Measurements from ENCODE around the gene FAT1. TPM values are rescaled to one million over a fixed set of nuclear protein-coding genes. Genes with fewer than 3 reads are reported as not detected.
"Not testable (repeated sequence)": the region's sequence is repeated elsewhere in the genome, so short reads cannot be mapped to it uniquely, and the experiment has no call there.

The FAT1 gene
- total and polyA plus RNA-seq, 5 donors from 2014 or later = 0.10 TPM; not detected in 4

DNA sequence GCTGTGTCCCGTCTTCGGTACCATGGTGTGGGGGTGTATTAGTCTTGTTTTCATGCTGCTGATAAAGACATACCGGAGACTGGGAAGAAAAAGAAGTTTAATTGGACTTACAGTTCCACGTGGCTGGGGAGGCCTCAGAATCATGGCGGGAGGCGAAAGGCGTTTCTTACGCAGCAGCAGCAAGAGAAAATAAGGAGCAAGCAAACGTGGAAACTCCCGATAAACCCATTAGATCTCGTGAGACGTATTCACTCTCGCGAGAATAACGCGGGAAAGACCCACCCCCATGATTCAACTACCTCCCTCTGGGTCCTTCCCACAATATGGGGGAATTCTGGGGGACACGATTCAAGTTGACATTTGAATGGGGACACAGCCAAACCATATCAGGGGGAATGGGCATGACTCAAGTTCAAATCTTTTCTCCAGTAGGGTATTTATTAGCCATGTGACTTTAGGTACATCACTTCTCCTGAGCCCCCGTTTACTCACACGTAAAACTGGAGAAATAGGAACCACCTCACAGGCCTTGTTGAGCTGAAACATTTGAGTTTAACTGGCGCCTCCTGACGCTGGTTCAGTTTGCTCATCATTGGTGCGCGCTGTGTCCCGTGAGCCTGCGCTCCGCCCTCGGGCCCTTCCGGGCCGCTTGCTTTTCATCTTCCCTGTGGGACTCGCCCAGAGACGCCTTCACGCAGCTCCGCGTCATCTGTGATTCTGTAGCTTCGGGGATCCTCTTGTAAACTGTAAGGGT is 35.5 kb upstream of the FAT1 start:
- no peak overlapping the region for H3K27ac ChIP-seq (ENCODE audit: insufficient read depth, low read length, poor library complexity, severe bottlenecking)
- no peaks in the 10 kb centered on the region for H3K9me3 ChIP-seq (ENCODE audit: control insufficient read depth in 2 of 2, low read length in 2 of 2)
- Mint-ChIP-seq H3K4me3 (no peak overlapping the region), H3K9me3 (peaks cover under 1 to 20% (median 11%) of the 10 kb centered on the region in 7 donors), H3K27me3 (no peaks in the 10 kb centered on the region), H3K4me1 (no peaks in the 10 kb centered on the region), H3K36me3 (no peaks in the 10 kb centered on the region), H3K27ac (no peak overlapping the region)
- no peak overlapping the region for H3K4me3 ChIP-seq (ENCODE audit: low read depth, low read length)
- DNase-seq (no peak), ATAC-seq (ENCODE audit: low read depth in 2 of 2) (no peak)
- no peaks in the 10 kb centered on the region for H3K36me3 ChIP-seq (ENCODE audit: control insufficient read depth, insufficient read depth, low read length)
- H3K4me1 ChIP-seq (ENCODE audit: control insufficient read depth, insufficient read depth, low read length, poor library complexity, severe bottlenecking) = no peaks in the 10 kb centered on the region
- H3K27me3 ChIP-seq (ENCODE audit: control insufficient read depth, insufficient read depth, low read length) = no peaks in the 10 kb centered on the region

DNA sequence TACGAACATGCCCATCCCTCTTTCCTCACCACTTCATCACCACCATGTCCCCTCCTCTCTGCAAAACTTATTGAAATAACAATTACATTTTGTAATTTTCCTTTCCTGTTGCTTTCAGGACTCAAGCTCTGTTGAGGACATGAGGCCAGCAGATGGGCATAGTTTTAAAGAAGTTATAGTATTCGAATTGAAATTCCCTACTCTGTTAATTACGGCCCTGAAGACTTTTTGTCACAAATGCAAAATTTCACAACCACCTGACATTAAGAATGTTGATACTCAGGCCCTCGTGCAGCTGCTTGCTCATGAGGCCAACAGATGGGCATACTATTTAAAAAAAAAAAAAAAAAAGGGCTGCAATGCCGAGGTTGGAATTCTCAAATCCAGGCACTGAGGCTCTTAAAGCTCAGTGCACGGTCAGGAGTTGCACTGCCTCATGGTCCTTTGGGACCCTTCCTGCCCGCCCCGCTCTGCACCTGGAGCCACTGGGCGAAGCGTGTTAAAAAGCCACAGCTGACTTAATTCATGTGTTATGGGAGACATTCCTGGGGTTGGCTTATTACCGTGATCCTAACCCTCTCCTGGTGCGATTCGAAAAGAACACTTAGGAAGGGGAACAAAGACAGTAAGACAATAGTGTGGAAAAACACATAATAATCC is 34.2 kb upstream of the FAT1 start:
- Mint-ChIP-seq H3K4me1 (no peaks in the 10 kb centered on the region), H3K27me3 (no peaks in the 10 kb centered on the region), H3K27ac (no peak overlapping the region), H3K4me3 (no peak overlapping the region), H3K36me3 (no peaks in the 10 kb centered on the region), H3K9me3 (peaks cover 0 to 20% (median 10%) of the 10 kb centered on the region in 7 donors)
- Histone ChIP-seq H3K4me1 (ENCODE audit: control insufficient read depth, insufficient read depth, low read length, poor library complexity, severe bottlenecking) (no peaks in the 10 kb centered on the region), H3K27me3 (ENCODE audit: control insufficient read depth, insufficient read depth, low read length) (no peaks in the 10 kb centered on the region), H3K36me3 (ENCODE audit: control insufficient read depth, insufficient read depth, low read length) (no peaks in the 10 kb centered on the region), H3K4me3 (ENCODE audit: low read depth, low read length) (no peak overlapping the region), H3K27ac (ENCODE audit: insufficient read depth, low read length, poor library complexity, severe bottlenecking) (no peak overlapping the region), H3K9me3 (ENCODE audit: control insufficient read depth in 2 of 2, low read length in 2 of 2) (no peaks in the 10 kb centered on the region)
- no peak for ATAC-seq (ENCODE audit: low read depth in 2 of 2)
- no peak for DNase-seq

DNA sequence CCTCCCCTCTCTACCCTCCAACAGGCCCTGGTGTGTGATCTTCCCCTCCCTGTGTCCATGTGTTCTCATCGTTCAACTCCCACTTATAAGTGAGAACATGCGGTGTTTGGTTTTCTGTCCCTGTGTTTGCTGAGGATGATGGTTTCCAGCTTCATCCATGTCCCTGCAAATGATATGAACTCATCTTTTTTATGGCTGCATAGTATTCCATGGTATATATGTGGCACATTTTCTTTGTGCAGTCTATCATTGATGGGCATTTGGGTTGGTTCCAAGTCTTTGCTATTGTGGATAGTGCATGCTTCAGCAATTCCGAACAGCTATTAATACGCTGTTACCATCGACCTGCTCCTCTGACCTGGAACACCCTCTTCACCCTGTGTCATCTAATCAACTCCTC is 32.9 kb upstream of the FAT1 start:
- not testable (repeated sequence) for H3K36me3 Mint-ChIP-seq; H3K4me1 Mint-ChIP-seq; H3K4me3 ChIP-seq (ENCODE audit: low read depth, low read length); H3K27ac ChIP-seq (ENCODE audit: insufficient read depth, low read length, poor library complexity, severe bottlenecking); H3K9me3 ChIP-seq (ENCODE audit: control insufficient read depth in 2 of 2, low read length in 2 of 2); H3K4me3 Mint-ChIP-seq; H3K27me3 ChIP-seq (ENCODE audit: control insufficient read depth, insufficient read depth, low read length); DNase-seq; H3K4me1 ChIP-seq (ENCODE audit: control insufficient read depth, insufficient read depth, low read length, poor library complexity, severe bottlenecking); H3K27me3 Mint-ChIP-seq; H3K36me3 ChIP-seq (ENCODE audit: control insufficient read depth, insufficient read depth, low read length); ATAC-seq (ENCODE audit: low read depth in 2 of 2); H3K27ac Mint-ChIP-seq
- H3K9me3 Mint-ChIP-seq = peaks cover 0 to 20% (median 10%) of the 10 kb centered on the region in 7 donors

DNA sequence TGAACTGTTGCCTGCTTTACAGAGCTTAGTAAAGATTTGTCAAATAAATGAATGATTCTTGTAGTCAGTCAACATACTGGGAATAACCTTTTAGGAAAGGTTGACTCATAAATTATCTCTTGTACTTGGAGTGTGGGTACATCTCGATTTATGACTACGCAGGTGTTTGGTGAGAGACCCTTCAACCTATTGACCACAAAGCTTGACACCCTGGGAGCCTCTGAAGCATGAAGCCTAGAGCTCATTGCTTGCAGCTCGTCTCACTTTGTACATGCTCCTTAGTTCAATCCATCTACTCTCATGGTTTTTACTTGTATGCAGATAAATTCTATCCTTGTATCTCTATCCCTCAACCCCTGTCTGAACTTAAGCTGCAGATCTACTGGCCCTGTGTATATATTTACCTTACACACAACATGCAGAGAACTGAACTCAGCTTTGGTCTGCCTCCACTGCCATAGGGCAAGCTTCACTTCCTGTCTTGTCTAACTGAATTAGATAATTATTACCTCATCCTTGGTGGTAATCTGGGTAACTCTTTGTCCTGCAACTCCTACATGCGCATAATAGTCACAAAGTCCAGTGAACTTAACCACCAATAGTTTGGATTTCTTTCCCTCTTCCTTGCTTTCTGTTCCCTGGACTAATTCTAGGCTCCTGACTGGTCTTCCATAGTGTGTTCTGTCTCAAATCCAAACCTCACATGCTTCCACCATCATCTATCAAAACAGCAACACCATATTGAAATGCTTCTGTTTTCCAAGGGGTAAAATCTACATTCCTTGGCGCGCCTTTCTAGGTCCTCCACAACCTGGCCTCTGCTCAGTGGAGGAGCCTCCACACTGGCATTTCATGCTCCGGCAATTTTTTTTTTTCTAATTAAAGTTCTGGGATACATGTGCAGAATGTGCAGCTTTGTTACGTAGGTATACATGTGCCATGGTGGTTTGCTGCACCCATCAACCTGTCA is 32.2 kb upstream of the FAT1 start:
- DNase-seq (no peak), ATAC-seq (ENCODE audit: low read depth in 2 of 2) (no peak)
- H3K9me3 ChIP-seq (ENCODE audit: control insufficient read depth in 2 of 2, low read length in 2 of 2) = no peaks in the 10 kb centered on the region
- no peaks in the 10 kb centered on the region for H3K27me3 ChIP-seq (ENCODE audit: control insufficient read depth, insufficient read depth, low read length)
- H3K4me1 Mint-ChIP-seq = no peaks in the 10 kb centered on the region
- H3K4me1 ChIP-seq (ENCODE audit: control insufficient read depth, insufficient read depth, low read length, poor library complexity, severe bottlenecking) = no peaks in the 10 kb centered on the region
- H3K4me3 ChIP-seq (ENCODE audit: low read depth, low read length) = no peak overlapping the region
- H3K9me3 Mint-ChIP-seq = peaks cover 0 to 16% (median 8%) of the 10 kb centered on the region in 7 donors
- H3K27me3 Mint-ChIP-seq = no peaks in the 10 kb centered on the region
- H3K27ac ChIP-seq (ENCODE audit: insufficient read depth, low read length, poor library complexity, severe bottlenecking) = no peak overlapping the region
- no peaks in the 10 kb centered on the region for H3K36me3 Mint-ChIP-seq
- no peak overlapping the region for H3K4me3 Mint-ChIP-seq
- H3K27ac Mint-ChIP-seq = no peak overlapping the region
- no peaks in the 10 kb centered on the region for H3K36me3 ChIP-seq (ENCODE audit: control insufficient read depth, insufficient read depth, low read length)

DNA sequence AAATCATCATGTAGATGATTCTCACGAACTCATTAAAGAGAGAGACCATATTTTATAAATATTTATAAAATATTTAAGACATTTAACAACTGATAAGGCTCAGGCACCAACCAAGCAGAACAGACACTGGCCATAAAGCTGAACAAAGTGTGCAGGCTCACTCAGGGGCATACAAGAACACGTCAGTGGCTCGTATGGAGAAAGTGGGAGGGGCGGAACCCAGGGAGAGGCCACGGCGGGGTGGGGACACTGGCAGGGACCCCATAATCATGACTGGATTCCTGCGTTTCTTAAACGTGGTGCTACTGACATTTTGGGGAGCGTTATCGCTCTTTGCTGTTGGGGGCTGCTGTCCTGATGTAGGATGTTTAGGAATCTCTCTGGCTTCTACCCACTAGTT is 31.3 kb upstream of the FAT1 start:
- no peaks in the 10 kb centered on the region for H3K27me3 Mint-ChIP-seq

DNA sequence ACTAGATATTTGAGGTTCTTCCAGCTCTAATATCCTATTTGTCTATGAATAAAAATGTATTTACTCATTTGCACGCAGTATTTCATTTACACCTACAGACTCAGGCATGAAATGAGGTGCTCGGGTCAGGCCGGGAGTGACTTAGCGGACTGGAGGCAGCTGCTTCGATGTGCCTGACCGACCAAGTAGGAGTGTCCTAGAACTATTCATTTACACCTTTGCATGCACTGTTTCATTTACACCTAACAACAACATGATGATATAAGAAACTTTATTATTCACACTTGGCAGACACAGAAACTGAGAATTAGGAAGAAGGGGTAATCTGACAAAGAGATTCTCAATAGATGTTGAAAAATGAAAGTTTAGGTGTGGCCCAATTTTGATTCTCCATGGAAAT is 28.7 kb upstream of the FAT1 start:
- no peaks in the 10 kb centered on the region for H3K36me3 Mint-ChIP-seq
- H3K27me3 Mint-ChIP-seq = no peaks in the 10 kb centered on the region
- H3K36me3 ChIP-seq (ENCODE audit: control insufficient read depth, insufficient read depth, low read length) = no peaks in the 10 kb centered on the region
- no peaks in the 10 kb centered on the region for H3K4me1 ChIP-seq (ENCODE audit: control insufficient read depth, insufficient read depth, low read length, poor library complexity, severe bottlenecking)
- no peaks in the 10 kb centered on the region for H3K4me1 Mint-ChIP-seq
- H3K9me3 Mint-ChIP-seq = peaks cover 0 to 15% (median 5%) of the 10 kb centered on the region in 7 donors
- no peak overlapping the region for H3K27ac ChIP-seq (ENCODE audit: insufficient read depth, low read length, poor library complexity, severe bottlenecking)
- H3K4me3 Mint-ChIP-seq = no peak overlapping the region
- H3K27ac Mint-ChIP-seq = no peak overlapping the region
- H3K27me3 ChIP-seq (ENCODE audit: control insufficient read depth, insufficient read depth, low read length) = no peaks in the 10 kb centered on the region
- H3K4me3 ChIP-seq (ENCODE audit: low read depth, low read length) = no peak overlapping the region
- H3K9me3 ChIP-seq (ENCODE audit: control insufficient read depth in 2 of 2, low read length in 2 of 2) = no peaks in the 10 kb centered on the region
- ATAC-seq (ENCODE audit: low read depth in 2 of 2) (no peak), DNase-seq (no peak)

More for the DNA sequence above, 31.3 kb upstream of the FAT1 start:
- Mint-ChIP-seq H3K4me1 (no peaks in the 10 kb centered on the region), H3K9me3 (peaks cover 2 to 13% (median 9%) of the 10 kb centered on the region in 7 donors), H3K4me3 (no peak overlapping the region), H3K27ac (no peak overlapping the region), H3K36me3 (no peaks in the 10 kb centered on the region)
- no peaks in the 10 kb centered on the region for H3K36me3 ChIP-seq (ENCODE audit: control insufficient read depth, insufficient read depth, low read length)
- H3K4me3 ChIP-seq (ENCODE audit: low read depth, low read length) = no peak overlapping the region
- H3K9me3 ChIP-seq (ENCODE audit: control insufficient read depth in 2 of 2, low read length in 2 of 2) = no peaks in the 10 kb centered on the region
- no peak for DNase-seq
- ATAC-seq (ENCODE audit: low read depth in 2 of 2) = no peak
- no peak overlapping the region for H3K27ac ChIP-seq (ENCODE audit: insufficient read depth, low read length, poor library complexity, severe bottlenecking)
- no peaks in the 10 kb centered on the region for H3K4me1 ChIP-seq (ENCODE audit: control insufficient read depth, insufficient read depth, low read length, poor library complexity, severe bottlenecking)
- no peaks in the 10 kb centered on the region for H3K27me3 ChIP-seq (ENCODE audit: control insufficient read depth, insufficient read depth, low read length)

DNA sequence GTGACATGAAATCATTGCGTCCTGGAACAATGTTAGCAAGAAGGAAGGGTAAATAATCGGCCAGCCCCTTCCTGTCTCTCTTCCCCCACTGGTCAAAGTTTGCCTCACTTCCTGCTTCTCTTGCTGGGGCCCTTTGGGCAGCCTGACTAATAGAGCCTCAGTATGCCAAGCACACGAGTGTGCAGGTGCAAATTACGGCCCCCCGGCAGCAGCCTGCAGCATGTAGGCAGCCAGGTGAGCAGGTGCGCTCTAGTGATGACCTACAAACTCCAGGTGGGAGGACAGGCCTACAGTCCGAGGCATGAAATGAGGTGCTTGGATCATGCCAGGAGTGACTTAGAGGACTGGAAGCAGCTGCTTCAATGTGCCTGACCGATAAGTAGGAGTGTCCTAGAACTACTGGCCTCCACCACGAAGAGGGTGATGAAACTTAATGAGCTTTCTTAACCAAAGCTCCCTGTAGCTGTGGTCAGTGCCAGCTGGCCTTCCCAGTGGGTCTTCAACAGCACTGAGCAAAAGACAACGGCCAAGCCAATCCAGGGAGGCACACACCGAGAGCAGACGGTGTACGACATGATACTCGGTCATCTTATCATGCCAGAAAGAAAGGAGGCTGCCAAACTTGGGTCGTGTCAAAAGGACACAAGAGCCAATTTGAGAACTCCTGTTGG is 26.1 kb upstream of the FAT1 start:
- no peaks in the 10 kb centered on the region for H3K36me3 Mint-ChIP-seq
- H3K4me1 Mint-ChIP-seq = no peaks in the 10 kb centered on the region
- Histone ChIP-seq H3K4me3 (ENCODE audit: low read depth, low read length) (no peak overlapping the region), H3K36me3 (ENCODE audit: control insufficient read depth, insufficient read depth, low read length) (no peaks in the 10 kb centered on the region), H3K9me3 (ENCODE audit: control insufficient read depth in 2 of 2, low read length in 2 of 2) (no peaks in the 10 kb centered on the region), H3K27me3 (ENCODE audit: control insufficient read depth, insufficient read depth, low read length) (no peaks in the 10 kb centered on the region), H3K4me1 (ENCODE audit: control insufficient read depth, insufficient read depth, low read length, poor library complexity, severe bottlenecking) (no peaks in the 10 kb centered on the region), H3K27ac (ENCODE audit: insufficient read depth, low read length, poor library complexity, severe bottlenecking) (no peak overlapping the region)
- peaks cover 0 to 7% (median 2%) of the 10 kb centered on the region in 7 donors for H3K9me3 Mint-ChIP-seq
- H3K27me3 Mint-ChIP-seq = no peaks in the 10 kb centered on the region
- H3K27ac Mint-ChIP-seq = no peak overlapping the region
- H3K4me3 Mint-ChIP-seq = no peak overlapping the region
- ATAC-seq (ENCODE audit: low read depth in 2 of 2) (no peak), DNase-seq (no peak)
